ENCODE data around the gene GLOD5.
"Not testable (repeated sequence)": the region's sequence is repeated elsewhere in the genome, so short reads cannot be mapped to it uniquely, and the experiment has no call there.

DNA sequence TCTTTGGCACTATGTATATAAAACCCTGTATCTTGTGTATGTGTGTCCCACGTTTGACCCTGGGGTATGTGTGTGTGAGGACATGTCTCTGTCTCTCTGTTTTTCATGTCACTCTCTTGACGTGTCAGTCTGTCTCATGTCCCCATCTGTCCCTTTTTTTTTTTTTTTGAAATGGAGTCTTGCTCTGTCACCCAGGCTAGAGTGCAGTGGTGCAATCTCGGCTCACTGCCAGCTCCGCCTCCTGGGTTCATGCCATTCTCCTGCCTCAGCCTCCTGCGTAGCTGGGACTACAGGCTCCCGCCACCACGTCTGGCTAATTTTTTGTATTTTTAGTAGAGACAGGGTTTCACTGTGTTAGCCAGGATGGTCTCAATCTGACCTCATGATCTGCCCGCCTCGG is 57.8 kb downstream of the GLOD5 start:
- TF ChIP-seq, protein P1, sequence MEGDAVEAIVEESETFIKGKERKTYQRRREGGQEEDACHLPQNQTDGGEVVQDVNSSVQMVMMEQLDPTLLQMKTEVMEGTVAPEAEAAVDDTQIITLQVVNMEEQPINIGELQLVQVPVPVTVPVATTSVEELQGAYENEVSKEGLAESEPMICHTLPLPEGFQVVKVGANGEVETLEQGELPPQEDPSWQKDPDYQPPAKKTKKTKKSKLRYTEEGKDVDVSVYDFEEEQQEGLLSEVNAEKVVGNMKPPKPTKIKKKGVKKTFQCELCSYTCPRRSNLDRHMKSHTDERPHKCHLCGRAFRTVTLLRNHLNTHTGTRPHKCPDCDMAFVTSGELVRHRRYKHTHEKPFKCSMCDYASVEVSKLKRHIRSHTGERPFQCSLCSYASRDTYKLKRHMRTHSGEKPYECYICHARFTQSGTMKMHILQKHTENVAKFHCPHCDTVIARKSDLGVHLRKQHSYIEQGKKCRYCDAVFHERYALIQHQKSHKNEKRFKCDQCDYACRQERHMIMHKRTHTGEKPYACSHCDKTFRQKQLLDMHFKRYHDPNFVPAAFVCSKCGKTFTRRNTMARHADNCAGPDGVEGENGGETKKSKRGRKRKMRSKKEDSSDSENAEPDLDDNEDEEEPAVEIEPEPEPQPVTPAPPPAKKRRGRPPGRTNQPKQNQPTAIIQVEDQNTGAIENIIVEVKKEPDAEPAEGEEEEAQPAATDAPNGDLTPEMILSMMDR (IDR thresholded peaks at IDR 0.05), result not testable (repeated sequence)
- not testable (repeated sequence) for TF ChIP-seq POLR2A (IDR thresholded peaks at IDR 0.05)

Data from Peyer's patch (tissue), 4 donors.